HL-60 (cell line): Measurements from ENCODE around the gene PLLP.

Source experiments
- POLR2AphosphoS5 ChIP-seq: IDR thresholded peaks from 2 replicates; pipeline ENCODE4 v1.6.1; 2012; ENCODE audit warnings: low read depth
- TF ChIP-seq, protein P1 (sequence below): IDR thresholded peaks from one replicate; pipeline ENCODE4 v1.5.1; 2011; ENCODE audit warnings: low read length, control low read depth, inconsistent platforms; ENCODE audit not compliant: insufficient read depth

GRCh38 chr16:57299009-57299718 is 14.7 kb upstream of the PLLP start:
- TF ChIP-seq, protein P1, sequence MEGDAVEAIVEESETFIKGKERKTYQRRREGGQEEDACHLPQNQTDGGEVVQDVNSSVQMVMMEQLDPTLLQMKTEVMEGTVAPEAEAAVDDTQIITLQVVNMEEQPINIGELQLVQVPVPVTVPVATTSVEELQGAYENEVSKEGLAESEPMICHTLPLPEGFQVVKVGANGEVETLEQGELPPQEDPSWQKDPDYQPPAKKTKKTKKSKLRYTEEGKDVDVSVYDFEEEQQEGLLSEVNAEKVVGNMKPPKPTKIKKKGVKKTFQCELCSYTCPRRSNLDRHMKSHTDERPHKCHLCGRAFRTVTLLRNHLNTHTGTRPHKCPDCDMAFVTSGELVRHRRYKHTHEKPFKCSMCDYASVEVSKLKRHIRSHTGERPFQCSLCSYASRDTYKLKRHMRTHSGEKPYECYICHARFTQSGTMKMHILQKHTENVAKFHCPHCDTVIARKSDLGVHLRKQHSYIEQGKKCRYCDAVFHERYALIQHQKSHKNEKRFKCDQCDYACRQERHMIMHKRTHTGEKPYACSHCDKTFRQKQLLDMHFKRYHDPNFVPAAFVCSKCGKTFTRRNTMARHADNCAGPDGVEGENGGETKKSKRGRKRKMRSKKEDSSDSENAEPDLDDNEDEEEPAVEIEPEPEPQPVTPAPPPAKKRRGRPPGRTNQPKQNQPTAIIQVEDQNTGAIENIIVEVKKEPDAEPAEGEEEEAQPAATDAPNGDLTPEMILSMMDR: no peak
- no peak for TF ChIP-seq POLR2AphosphoS5
